ENCODE results near the gene RAB11FIP3. TPM values are rescaled to one million over a fixed set of nuclear protein-coding genes. Genes with fewer than 3 reads are reported as not detected.
A peak's percentile ranks its signal among the peaks of the same experiment; 100 is the strongest.
"Not testable (repeated sequence)": the region's sequence is repeated elsewhere in the genome, so short reads cannot be mapped to it uniquely, and the experiment has no call there.

Gene RAB11FIP3
- total and polyA plus RNA-seq, 7 experiments from 2014 or later, result 0.71 to 53.0 (median 43.3) TPM

GRCh38 chr16:414395-415169 is 10.9 kb upstream of the RAB11FIP3 start:
- no peak overlapping the region for H3K27ac Mint-ChIP-seq
- ATAC-seq, result no peak
- peaks cover 0 to 10% (median 0%) of the 10 kb centered on the region in 3 experiments for H3K36me3 ChIP-seq (ENCODE audit: control insufficient read depth in 2 of 3, insufficient read depth in 3 of 3, low read length in 3 of 3)
- H3K9me3 ChIP-seq (ENCODE audit: control insufficient read depth in 2 of 3, low read length in 3 of 3), result no peaks in the 10 kb centered on the region
- no peak overlapping the region for H3K27ac ChIP-seq (ENCODE audit: low read depth, low read length)
- ChIA-PET POLR2A (no interaction called here), CTCF (no interaction called here)
- H3K4me3 ChIP-seq (ENCODE audit: low read length), result no peak overlapping the region
- intact Hi-C loops (cut with micrococcal nuclease), result no loop called here
- H3K36me3 Mint-ChIP-seq, result peaks cover 0 to 2% (median 0%) of the 10 kb centered on the region in 5 donors
- H3K4me3 Mint-ChIP-seq, result no peak overlapping the region
- no peak for DNase-seq
- no peaks in the 10 kb centered on the region for H3K9me3 Mint-ChIP-seq
- no peaks in the 10 kb centered on the region for H3K27me3 Mint-ChIP-seq
- no peaks in the 10 kb centered on the region for H3K4me1 Mint-ChIP-seq
- no peaks in the 10 kb centered on the region for H3K4me1 ChIP-seq (ENCODE audit: control insufficient read depth in 2 of 2, insufficient read depth in 2 of 2, low read length in 2 of 2)
- no peaks in the 10 kb centered on the region for H3K27me3 ChIP-seq (ENCODE audit: control insufficient read depth in 2 of 2, insufficient read depth in 2 of 2, low read length in 2 of 2)

DNA sequence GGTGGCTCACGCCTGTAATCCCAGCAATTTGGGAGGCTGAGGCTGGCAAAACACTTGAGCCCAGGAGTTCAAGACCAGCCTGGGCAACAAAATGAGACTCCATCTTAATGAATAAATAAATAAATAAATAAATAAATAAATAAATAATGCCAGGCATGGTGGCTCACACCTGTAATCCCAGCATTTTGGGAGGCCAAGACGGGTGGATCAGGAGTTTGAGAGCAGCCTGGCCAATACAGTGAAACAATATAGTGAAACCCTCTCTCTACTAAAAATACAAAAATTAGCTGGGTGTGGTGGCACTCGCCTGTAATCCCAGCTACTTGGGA is 10.3 kb upstream of the RAB11FIP3 start:
- H3K27me3 ChIP-seq (ENCODE audit: control insufficient read depth in 2 of 2, insufficient read depth in 2 of 2, low read length in 2 of 2); H3K4me1 ChIP-seq (ENCODE audit: control insufficient read depth in 2 of 2, insufficient read depth in 2 of 2, low read length in 2 of 2); H3K27ac ChIP-seq (ENCODE audit: low read depth, low read length); ATAC-seq; H3K27me3 Mint-ChIP-seq; H3K9me3 ChIP-seq (ENCODE audit: control insufficient read depth in 2 of 3, low read length in 3 of 3); H3K4me3 Mint-ChIP-seq; CTCF ChIA-PET; H3K9me3 Mint-ChIP-seq; H3K36me3 Mint-ChIP-seq; H3K4me3 ChIP-seq (ENCODE audit: low read length); H3K27ac Mint-ChIP-seq; H3K4me1 Mint-ChIP-seq; DNase-seq; POLR2A ChIA-PET; intact Hi-C loops (cut with micrococcal nuclease): not testable (repeated sequence)
- peaks cover 0 to 10% (median 0%) of the 10 kb centered on the region in 3 experiments for H3K36me3 ChIP-seq (ENCODE audit: control insufficient read depth in 2 of 3, insufficient read depth in 3 of 3, low read length in 3 of 3)

DNA sequence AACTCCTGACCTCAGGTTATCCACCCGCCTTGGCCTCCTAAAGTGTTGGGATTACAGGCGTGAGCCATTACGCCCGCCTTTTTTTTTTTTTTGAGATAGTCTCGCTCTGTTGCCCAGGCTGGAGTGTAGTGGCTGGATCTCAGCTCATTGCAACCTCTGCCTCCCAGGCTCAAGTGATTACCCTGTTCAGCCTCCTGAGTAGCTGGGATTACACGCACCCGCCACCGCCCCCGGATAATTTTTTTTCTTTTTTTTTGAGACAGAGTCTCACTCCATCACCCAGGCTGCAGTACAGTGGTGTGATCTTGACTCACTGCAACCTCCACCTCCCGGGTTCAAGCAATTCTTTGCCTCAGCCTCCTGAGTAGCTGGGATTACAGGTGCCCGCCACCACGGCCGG is 3.3 kb upstream of the RAB11FIP3 start:
- Mint-ChIP-seq H3K4me1 (peaks cover 9 to 18% (median 15%) of the 10 kb centered on the region in 7 donors), H3K27me3 (peaks cover 0 to 18% (median 0%) of the 10 kb centered on the region in 5 donors)
- H3K4me3 ChIP-seq (ENCODE audit: low read length); H3K4me3 Mint-ChIP-seq; H3K9me3 ChIP-seq (ENCODE audit: control insufficient read depth in 2 of 3, low read length in 3 of 3); H3K27me3 ChIP-seq (ENCODE audit: control insufficient read depth in 2 of 2, insufficient read depth in 2 of 2, low read length in 2 of 2); H3K9me3 Mint-ChIP-seq; H3K36me3 Mint-ChIP-seq; H3K36me3 ChIP-seq (ENCODE audit: control insufficient read depth in 2 of 3, insufficient read depth in 3 of 3, low read length in 3 of 3); H3K27ac Mint-ChIP-seq; CTCF ChIA-PET; ATAC-seq; DNase-seq; intact Hi-C loops (cut with micrococcal nuclease); H3K27ac ChIP-seq (ENCODE audit: low read depth, low read length): not testable (repeated sequence)
- H3K4me1 ChIP-seq (ENCODE audit: control insufficient read depth in 2 of 2, insufficient read depth in 2 of 2, low read length in 2 of 2), result peaks cover 10 to 13% of the 10 kb centered on the region in 2 donors
- POLR2A ChIA-PET, result interaction anchor here (0.9 kb wide), 1 partner anchor 22 kb away, joined by 3 read pairs; no protein-coding TSS in a partner anchor

DNA sequence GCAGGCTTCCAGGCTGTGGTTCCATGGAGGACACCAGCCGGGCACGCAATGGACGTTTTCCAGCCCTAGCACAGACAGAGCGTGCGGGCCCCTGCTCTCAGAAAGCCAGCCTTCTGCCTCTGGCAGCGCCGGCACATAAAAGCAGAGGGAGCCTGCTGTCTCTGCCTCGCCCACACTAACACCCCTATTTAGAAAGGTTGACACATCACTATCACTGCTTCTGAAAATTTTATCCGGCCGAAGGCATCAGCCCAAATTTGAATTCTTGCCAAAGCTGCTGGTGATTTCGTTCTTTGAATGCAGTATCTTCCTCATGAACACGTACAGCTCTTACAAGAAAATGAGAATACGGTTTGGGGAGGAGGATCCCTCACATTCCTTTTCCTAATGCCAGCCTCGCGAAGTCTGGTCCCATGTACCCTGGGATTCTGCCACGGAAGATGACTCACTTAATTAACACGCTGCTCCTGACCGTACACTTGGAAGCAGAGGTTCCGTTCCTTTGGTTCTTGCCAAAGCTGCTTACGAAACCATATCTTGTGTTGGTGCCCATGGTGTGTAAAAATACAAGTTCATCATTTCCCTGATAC is 1.3 kb upstream of the RAB11FIP3 start:
- POLR2A ChIA-PET, result interaction anchor here (1.3 kb wide), 2 partner anchors 24 to 54 kb away, joined by 3 to 4 read pairs; partner anchors contain the start of gene MRPL28

GRCh38 chr16:424623-425081 is 797 bp upstream of the RAB11FIP3 start:
- Mint-ChIP-seq H3K27me3 (peaks cover 0 to 18% (median 0%) of the 10 kb centered on the region in 5 donors), H3K36me3 (peaks cover 0 to 9% (median 0%) of the 10 kb centered on the region in 5 donors), H3K4me1 (peaks cover 22 to 35% (median 32%) of the 10 kb centered on the region in 7 donors), H3K9me3 (peaks cover 0 to 3% (median 0%) of the 10 kb centered on the region in 11 donors), H3K27ac (peak overlapping the region in 6 of 9 donors; percentile 67 to 90 (median 78)), H3K4me3 (peak overlapping the region; percentile 68 to 92 (median 86))
- ATAC-seq (no peak), DNase-seq (no peak)
- intact Hi-C loops (cut with micrococcal nuclease), result loop anchor here (1.0 to 2.0 kb wide), 8 partner anchors 22 to 286 kb away; partner anchors contain the start of genes CAPN15 (in 2 of the 2), DECR2 (in 1 of the 2), METTL26 (in 1 of the 2) and NPRL3 (in 1 of the 2)
- POLR2A ChIA-PET, result interaction anchor here (1.0 to 1.3 kb wide), 3 partner anchors 22 to 54 kb away, joined by 3 to 4 read pairs (median 4); partner anchors contain the start of gene MRPL28
- no peaks in the 10 kb centered on the region for H3K36me3 ChIP-seq (ENCODE audit: control insufficient read depth in 2 of 3, insufficient read depth in 3 of 3, low read length in 3 of 3)
- peaks cover 10 to 17% of the 10 kb centered on the region in 2 donors for H3K4me1 ChIP-seq (ENCODE audit: control insufficient read depth in 2 of 2, insufficient read depth in 2 of 2, low read length in 2 of 2)
- CTCF ChIA-PET, result no interaction called here
- H3K9me3 ChIP-seq (ENCODE audit: control insufficient read depth in 2 of 3, low read length in 3 of 3), result no peaks in the 10 kb centered on the region
- peak overlapping the region; percentile 83 for H3K4me3 ChIP-seq (ENCODE audit: low read length)
- peak overlapping the region; percentile 92 for H3K27ac ChIP-seq (ENCODE audit: low read depth, low read length)
- H3K27me3 ChIP-seq (ENCODE audit: control insufficient read depth in 2 of 2, insufficient read depth in 2 of 2, low read length in 2 of 2), result no peaks in the 10 kb centered on the region

More for the DNA sequence above, 1.3 kb upstream of the RAB11FIP3 start:
- Histone ChIP-seq H3K9me3 (ENCODE audit: control insufficient read depth in 2 of 3, low read length in 3 of 3) (no peaks in the 10 kb centered on the region), H3K4me1 (ENCODE audit: control insufficient read depth in 2 of 2, insufficient read depth in 2 of 2, low read length in 2 of 2) (peaks cover 10 to 17% of the 10 kb centered on the region in 2 donors), H3K4me3 (ENCODE audit: low read length) (no peak overlapping the region), H3K27ac (ENCODE audit: low read depth, low read length) (no peak overlapping the region), H3K36me3 (ENCODE audit: control insufficient read depth in 2 of 3, insufficient read depth in 3 of 3, low read length in 3 of 3) (no peaks in the 10 kb centered on the region), H3K27me3 (ENCODE audit: control insufficient read depth in 2 of 2, insufficient read depth in 2 of 2, low read length in 2 of 2) (no peaks in the 10 kb centered on the region)
- intact Hi-C loops (cut with micrococcal nuclease), result loop anchor here in 1 of 2 donors (2.0 kb wide), 1 partner anchor 21 kb away; no protein-coding TSS in a partner anchor
- Mint-ChIP-seq H3K36me3 (peaks cover 0 to 9% (median 0%) of the 10 kb centered on the region in 5 donors), H3K27me3 (peaks cover 0 to 18% (median 0%) of the 10 kb centered on the region in 5 donors), H3K9me3 (peaks cover 0 to 3% (median 0%) of the 10 kb centered on the region in 11 donors), H3K4me3 (peak overlapping the region; percentile 68 to 92 (median 86)), H3K4me1 (peaks cover 21 to 35% (median 32%) of the 10 kb centered on the region in 7 donors), H3K27ac (peak overlapping the region in 6 of 9 donors; percentile 67 to 82 (median 75))
- CTCF ChIA-PET, result no interaction called here
- no peak for ATAC-seq
- no peak for DNase-seq

DNA sequence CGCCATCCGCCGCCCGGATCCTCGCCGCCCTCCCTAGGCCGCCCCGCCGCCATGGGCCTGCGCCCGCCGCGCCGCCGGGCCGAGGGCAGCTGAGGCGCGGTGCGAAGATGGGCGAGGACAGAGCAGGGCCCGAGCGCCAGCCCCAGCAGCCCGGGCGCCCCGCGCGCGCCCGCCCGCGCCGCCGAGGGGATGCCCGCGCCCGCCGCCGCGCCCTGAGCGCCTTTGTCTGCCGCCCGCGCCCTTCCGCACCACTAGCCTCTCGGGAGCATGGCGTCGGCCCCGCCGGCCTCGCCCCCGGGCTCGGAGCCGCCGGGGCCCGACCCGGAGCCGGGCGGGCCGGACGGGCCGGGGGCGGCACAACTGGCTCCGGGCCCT is 278 bp downstream of the RAB11FIP3 start:
- peak in 2 of 9 donors; percentile 40 to 51 for DNase-seq

More for the DNA sequence above, 278 bp downstream of the RAB11FIP3 start:
- H3K4me1 Mint-ChIP-seq, result peaks cover 22 to 41% (median 32%) of the 10 kb centered on the region in 7 donors
- H3K4me3 Mint-ChIP-seq, result peak overlapping the region; percentile 78 to 92 (median 87)
- H3K27ac ChIP-seq (ENCODE audit: low read depth, low read length), result peak overlapping the region; percentile 92
- ATAC-seq, result peak; percentile 74
- POLR2A ChIA-PET, result interaction anchor here (0.7 to 1.1 kb wide), 4 partner anchors 23 to 197 kb away, joined by 3 to 5 read pairs (median 4); partner anchors contain the start of genes DECR2 and LUC7L
- peaks cover 0 to 18% (median 0%) of the 10 kb centered on the region in 5 donors for H3K27me3 Mint-ChIP-seq
- peak overlapping the region in 2 of 9 donors; percentile 90 to 95 for H3K27ac Mint-ChIP-seq
- no peak overlapping the region for H3K4me3 ChIP-seq (ENCODE audit: low read length)
- peaks cover 10 to 17% of the 10 kb centered on the region in 2 donors for H3K4me1 ChIP-seq (ENCODE audit: control insufficient read depth in 2 of 2, insufficient read depth in 2 of 2, low read length in 2 of 2)
- H3K27me3 ChIP-seq (ENCODE audit: control insufficient read depth in 2 of 2, insufficient read depth in 2 of 2, low read length in 2 of 2), result no peaks in the 10 kb centered on the region
- no peaks in the 10 kb centered on the region for H3K36me3 ChIP-seq (ENCODE audit: control insufficient read depth in 2 of 3, insufficient read depth in 3 of 3, low read length in 3 of 3)
- intact Hi-C loops (cut with micrococcal nuclease), result loop anchor here (1.0 to 2.0 kb wide), 8 partner anchors 23 to 287 kb away; partner anchors contain the start of genes CAPN15 (in 2 of the 2), DECR2 (in 1 of the 2), METTL26 (in 1 of the 2) and NPRL3 (in 1 of the 2)
- H3K9me3 Mint-ChIP-seq, result peaks cover 0 to 3% (median 0%) of the 10 kb centered on the region in 11 donors
- CTCF ChIA-PET, result interaction anchor here (0.6 kb wide), 1 partner anchor 28 kb away, joined by 3 read pairs; no protein-coding TSS in a partner anchor
- peaks cover 0 to 11% (median 0%) of the 10 kb centered on the region in 5 donors for H3K36me3 Mint-ChIP-seq
- no peaks in the 10 kb centered on the region for H3K9me3 ChIP-seq (ENCODE audit: control insufficient read depth in 2 of 3, low read length in 3 of 3)
